Renal cortex interstitium (tissue), 11 donors: ENCODE results near the gene GNAI3. TPM values are rescaled to one million over a fixed set of nuclear protein-coding genes. Genes with fewer than 3 reads are reported as not detected.

Source experiments
- DNase-seq, 11 donors: peaks; one replicate each; pipeline ENCODE4 v3.0.0-alpha.2; 2013; ENCODE audit warnings: low read depth in 9 of 11, low spot score in 4 of 11; ENCODE audit errors: extremely low read depth in 1 of 11
- polyA plus RNA-seq, 3 donors: library from polyadenylated mRNA; unstranded; fragments of 120-200 nt; gene quantifications; one replicate each; pipeline ENCODE4 v1.2.1, GENCODE V29; 2013; ENCODE audit not compliant: insufficient read length in 3 of 3

GNAI3 gene
- polyA plus RNA-seq, 3 donors, result 11.7 to 13.5 (median 12.1) TPM

- no peak for DNase-seq
These were observed 20.9 kb downstream of the GNAI3 start for GRCh38 chr1:109569323-109569722.

GRCh38 chr1:109570414-109570813 lies 22.0 kb downstream of the GNAI3 start:
- no peak for DNase-seq

- no peak for DNase-seq
These were observed 25.4 kb downstream of the GNAI3 start for GRCh38 chr1:109573785-109574184.

GRCh38 chr1:109578947-109579443 lies 30.6 kb downstream of the GNAI3 start:
- DNase-seq, result no peak

GRCh38 chr1:109579491-109579890 lies 31.1 kb downstream of the GNAI3 start:
- no peak for DNase-seq

- DNase-seq, result no peak
These were observed 33.6 kb downstream of the GNAI3 start for GRCh38 chr1:109582021-109582420.

- no peak for DNase-seq
These were observed 36.4 kb downstream of the GNAI3 start for GRCh38 chr1:109584766-109585165.

GRCh38 chr1:109586055-109586454 lies 37.6 kb downstream of the GNAI3 start:
- no peak for DNase-seq

GRCh38 chr1:109589177-109589576 lies 40.8 kb downstream of the GNAI3 start:
- DNase-seq, result no peak

GRCh38 chr1:109589679-109590078 lies 41.3 kb downstream of the GNAI3 start:
- DNase-seq, result no peak

- DNase-seq, result no peak
These were observed 44.5 kb downstream of the GNAI3 start for GRCh38 chr1:109592916-109593315.

GRCh38 chr1:109595531-109595930 lies 47.1 kb downstream of the GNAI3 start:
- DNase-seq, result peak in 1 of 11 donors; percentile 37

- no peak for DNase-seq
These were observed 49.7 kb downstream of the GNAI3 start for GRCh38 chr1:109598156-109598555.

GRCh38 chr1:109598655-109599054 lies 50.2 kb downstream of the GNAI3 start:
- DNase-seq, result no peak

GRCh38 chr1:109603229-109603628 lies 54.8 kb downstream of the GNAI3 start:
- no peak for DNase-seq

GRCh38 chr1:109605381-109605780 lies 57.0 kb downstream of the GNAI3 start:
- no peak for DNase-seq

- no peak for DNase-seq
These were observed 61.5 kb downstream of the GNAI3 start for GRCh38 chr1:109609881-109610280.

- no peak for DNase-seq
These were observed 62.3 kb downstream of the GNAI3 start for GRCh38 chr1:109610609-109611307.

- no peak for DNase-seq
These were observed 63.0 kb downstream of the GNAI3 start for GRCh38 chr1:109611308-109611990.

GRCh38 chr1:109613361-109614147 lies 65.1 kb downstream of the GNAI3 start:
- DNase-seq, result no peak
